ENCODE results near the gene ALG12. TPM values are rescaled to one million over a fixed set of nuclear protein-coding genes. Genes with fewer than 3 reads are reported as not detected.

ALG12 gene
- total and polyA plus RNA-seq, 2 of the 13 experiments (the other 11 are each of a cell fraction or from before 2014, with no cell fraction given), result 7.8 to 15.8 TPM

DNA sequence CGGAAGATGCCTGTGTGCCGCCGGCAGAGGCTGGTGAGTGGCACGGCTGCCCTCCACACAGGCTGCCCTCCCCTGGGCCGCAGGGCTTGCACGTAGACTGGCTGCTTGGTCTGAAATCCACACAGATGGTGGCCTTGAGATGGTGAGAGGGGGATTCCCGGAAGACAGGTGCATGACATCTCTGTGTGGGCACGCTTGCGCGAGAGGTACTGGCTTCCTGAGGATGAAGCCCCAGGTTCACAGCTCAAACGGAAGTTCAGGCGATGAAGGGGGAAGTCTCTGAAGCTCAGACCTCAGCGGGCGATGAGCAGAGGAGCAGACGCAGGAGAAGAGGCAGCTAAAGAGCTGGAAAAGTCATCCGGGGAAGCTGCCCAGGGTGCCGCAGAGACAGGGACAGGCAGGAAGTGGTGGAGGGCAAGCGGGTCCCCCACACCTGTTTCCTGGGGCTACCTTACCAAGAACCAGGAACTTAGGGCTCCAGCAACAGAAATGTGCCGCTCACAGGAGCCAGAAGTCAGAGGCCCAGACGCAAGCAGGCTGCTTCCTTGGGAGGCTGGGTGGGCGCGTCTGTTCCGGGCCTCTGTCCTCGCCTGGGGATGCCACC, 7.4 kb upstream of the ALG12 start:
- no peak overlapping the region for H3K27ac ChIP-seq (ENCODE audit: extremely low read length, insufficient read depth, low read length)
- H4K20me1 ChIP-seq (ENCODE audit: insufficient read depth, low read length), result no peaks in the 10 kb centered on the region
- peaks cover 3 to 10% of the 10 kb centered on the region in 2 experiments; a peak in 4 of 5 replicates for H3K27me3 ChIP-seq (ENCODE audit: control insufficient read depth in 1 of 2, insufficient read depth in 2 of 2, low read length in 2 of 2)
- H3K4me1 ChIP-seq (ENCODE audit: insufficient read depth, low read length), result peaks cover 11% of the 10 kb centered on the region
- H3K9me3 ChIP-seq (ENCODE audit: low read length), result no peaks in the 10 kb centered on the region
- H3K36me3 ChIP-seq (replicated peaks in 1 of 2; ENCODE audit: control insufficient read depth in 1 of 2, insufficient read depth in 2 of 2, low read length in 2 of 2), result peaks cover 0 to 3% of the 10 kb centered on the region in 2 experiments; a peak in 1 of 5 replicates
- no peak overlapping the region for H3K4me2 ChIP-seq (ENCODE audit: low read depth, low read length)
- DNase-seq (ENCODE audit: low spot score), result no peak
- intact Hi-C loops (cut with micrococcal nuclease; ENCODE audit: unreplicated experiment), result no loop called here
- no TSS peak for BruUV-seq (replicated peaks)
- no peak overlapping the region for H3K4me3 ChIP-seq (replicated peaks in 1 of 3; ENCODE audit: insufficient read depth in 1 of 3, low read depth in 2 of 3, low read length in 3 of 3)
- in situ Hi-C loops (cut with HindIII; ENCODE audit: extremely low pct_ligation_motif_present, low pct_unique_long_range_greater_than_20kb), result no loop called here
- 96% methylated on average over 14 of the region's 24 CpGs for WGBS (ENCODE audit: low lambda C conversion rate)
- no peak for ATAC-seq
- POLR2A ChIA-PET, result no interaction called here
- H3K9ac ChIP-seq (ENCODE audit: insufficient read depth, low read depth, low read length), result no peak overlapping the region
- no peaks in the 10 kb centered on the region for H3K79me2 ChIP-seq (ENCODE audit: insufficient read depth, low read length)
- CTCF ChIA-PET (ENCODE audit: low intra/inter-chr PET ratio, low total read pairs), result no interaction called here
- H2AFZ ChIP-seq (ENCODE audit: low read length), result no peak overlapping the region
- TF ChIP-seq, protein P1, sequence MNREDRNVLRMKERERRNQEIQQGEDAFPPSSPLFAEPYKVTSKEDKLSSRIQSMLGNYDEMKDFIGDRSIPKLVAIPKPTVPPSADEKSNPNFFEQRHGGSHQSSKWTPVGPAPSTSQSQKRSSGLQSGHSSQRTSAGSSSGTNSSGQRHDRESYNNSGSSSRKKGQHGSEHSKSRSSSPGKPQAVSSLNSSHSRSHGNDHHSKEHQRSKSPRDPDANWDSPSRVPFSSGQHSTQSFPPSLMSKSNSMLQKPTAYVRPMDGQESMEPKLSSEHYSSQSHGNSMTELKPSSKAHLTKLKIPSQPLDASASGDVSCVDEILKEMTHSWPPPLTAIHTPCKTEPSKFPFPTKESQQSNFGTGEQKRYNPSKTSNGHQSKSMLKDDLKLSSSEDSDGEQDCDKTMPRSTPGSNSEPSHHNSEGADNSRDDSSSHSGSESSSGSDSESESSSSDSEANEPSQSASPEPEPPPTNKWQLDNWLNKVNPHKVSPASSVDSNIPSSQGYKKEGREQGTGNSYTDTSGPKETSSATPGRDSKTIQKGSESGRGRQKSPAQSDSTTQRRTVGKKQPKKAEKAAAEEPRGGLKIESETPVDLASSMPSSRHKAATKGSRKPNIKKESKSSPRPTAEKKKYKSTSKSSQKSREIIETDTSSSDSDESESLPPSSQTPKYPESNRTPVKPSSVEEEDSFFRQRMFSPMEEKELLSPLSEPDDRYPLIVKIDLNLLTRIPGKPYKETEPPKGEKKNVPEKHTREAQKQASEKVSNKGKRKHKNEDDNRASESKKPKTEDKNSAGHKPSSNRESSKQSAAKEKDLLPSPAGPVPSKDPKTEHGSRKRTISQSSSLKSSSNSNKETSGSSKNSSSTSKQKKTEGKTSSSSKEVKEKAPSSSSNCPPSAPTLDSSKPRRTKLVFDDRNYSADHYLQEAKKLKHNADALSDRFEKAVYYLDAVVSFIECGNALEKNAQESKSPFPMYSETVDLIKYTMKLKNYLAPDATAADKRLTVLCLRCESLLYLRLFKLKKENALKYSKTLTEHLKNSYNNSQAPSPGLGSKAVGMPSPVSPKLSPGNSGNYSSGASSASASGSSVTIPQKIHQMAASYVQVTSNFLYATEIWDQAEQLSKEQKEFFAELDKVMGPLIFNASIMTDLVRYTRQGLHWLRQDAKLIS (CRISPR knock-in tag; IDR thresholded peaks at IDR 0.05), result no peak
- no peak for TF ChIP-seq SMARCE1 (IDR thresholded peaks at IDR 0.05; ENCODE audit: borderline replicate concordance)
- TF ChIP-seq, protein P2, sequence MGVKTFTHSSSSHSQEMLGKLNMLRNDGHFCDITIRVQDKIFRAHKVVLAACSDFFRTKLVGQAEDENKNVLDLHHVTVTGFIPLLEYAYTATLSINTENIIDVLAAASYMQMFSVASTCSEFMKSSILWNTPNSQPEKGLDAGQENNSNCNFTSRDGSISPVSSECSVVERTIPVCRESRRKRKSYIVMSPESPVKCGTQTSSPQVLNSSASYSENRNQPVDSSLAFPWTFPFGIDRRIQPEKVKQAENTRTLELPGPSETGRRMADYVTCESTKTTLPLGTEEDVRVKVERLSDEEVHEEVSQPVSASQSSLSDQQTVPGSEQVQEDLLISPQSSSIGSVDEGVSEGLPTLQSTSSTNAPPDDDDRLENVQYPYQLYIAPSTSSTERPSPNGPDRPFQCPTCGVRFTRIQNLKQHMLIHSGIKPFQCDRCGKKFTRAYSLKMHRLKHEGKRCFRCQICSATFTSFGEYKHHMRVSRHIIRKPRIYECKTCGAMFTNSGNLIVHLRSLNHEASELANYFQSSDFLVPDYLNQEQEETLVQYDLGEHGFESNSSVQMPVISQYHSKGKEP (CRISPR knock-in tag; IDR thresholded peaks at IDR 0.05), result no peak
- FAIRE-seq, result no peak
